22Rv1 (cell line): ENCODE measurements around the gene CBX5.
"Not testable (repeated sequence)": the region's sequence is repeated elsewhere in the genome, so short reads cannot be mapped to it uniquely, and the experiment has no call there.

ENCODE experiments used
- H3K27ac ChIP-seq: fragments of 450-650 bp; 2 replicates; pipeline ENCODE4 v1.5.1; 2017
- CTCF ChIP-seq: fragments of 450-650 bp; IDR thresholded peaks from 2 replicates; pipeline ENCODE4 v1.5.1; 2017; ENCODE audit warnings: mild to moderate bottlenecking
- ZFX ChIP-seq: fragments of 450-650 bp; IDR thresholded peaks from 2 replicates; pipeline ENCODE4 v1.6.1; 2017; ENCODE audit warnings: antibody characterized with exemption, borderline replicate concordance

The CBX5 gene

GRCh38 chr12:54197431-54197909 is 82.5 kb downstream of the CBX5 start:
- H3K27ac ChIP-seq: no peak overlapping the region
- TF ChIP-seq ZFX: no peak
- no peak for TF ChIP-seq CTCF

GRCh38 chr12:54197010-54197409 is 82.9 kb downstream of the CBX5 start:
- no peak overlapping the region for H3K27ac ChIP-seq
- TF ChIP-seq ZFX (no peak), CTCF (no peak)

- no peak for TF ChIP-seq CTCF
- TF ChIP-seq ZFX: no peak
- H3K27ac ChIP-seq: no peak overlapping the region
Observed at GRCh38 chr12:54196396-54196795, 83.5 kb downstream of the CBX5 start.

- TF ChIP-seq ZFX: no peak
- no peak for TF ChIP-seq CTCF
- no peak overlapping the region for H3K27ac ChIP-seq
Observed at GRCh38 chr12:54195737-54196347, 84.1 kb downstream of the CBX5 start.

- no peak overlapping the region for H3K27ac ChIP-seq
- TF ChIP-seq CTCF: no peak
- no peak for TF ChIP-seq ZFX
Observed at GRCh38 chr12:54195080-54195736, 84.7 kb downstream of the CBX5 start.

GRCh38 chr12:54194611-54195010 is 85.3 kb downstream of the CBX5 start:
- H3K27ac ChIP-seq: not testable (repeated sequence)

- no peak for TF ChIP-seq CTCF
- H3K27ac ChIP-seq: no peak overlapping the region
Observed at GRCh38 chr12:54193434-54193833, 86.5 kb downstream of the CBX5 start.
